Lung (tissue), 12 donors: ENCODE measurements around the gene ASTL. TPM values are rescaled to one million over a fixed set of nuclear protein-coding genes. Genes with fewer than 3 reads are reported as not detected.

ENCODE experiments used
- ATAC-seq: fragments of 200-7000 bp; cut with Tn5 transposase; one replicate; pipeline ENCODE4 v1.9.1; 2020; ENCODE audit warnings: moderate number of reproducible peaks; ENCODE audit not compliant: insufficient read depth, low FRiP score
- DNase-seq, 3 donors: peaks; one replicate each; pipeline ENCODE4 v3.0.0-alpha.2; 2013 to 2017
- H3K27ac ChIP-seq, 2 donors: one replicate each; pipeline ENCODE4 v1.5.1; 2013; ENCODE audit warnings: mild to moderate bottlenecking in 2 of 2, moderate library complexity in 2 of 2, control low read depth in 1 of 2, inconsistent platforms in 1 of 2, low read depth in 1 of 2, low read length in 1 of 2
- H3K27me3 ChIP-seq, 3 donors: one replicate each; pipeline ENCODE4 v1.5.1; 2013; ENCODE audit warnings: low read length in 2 of 3; ENCODE audit not compliant: control insufficient read depth in 3 of 3, insufficient read depth in 3 of 3
- H3K36me3 ChIP-seq, 4 donors: one replicate each; pipeline ENCODE4 v1.5.1; 2013; ENCODE audit warnings: low read length in 4 of 4, mild to moderate bottlenecking in 1 of 4, moderate library complexity in 1 of 4; ENCODE audit not compliant: control insufficient read depth in 4 of 4, insufficient read depth in 4 of 4
- H3K4me1 ChIP-seq, 5 donors: one replicate each; pipeline ENCODE4 v1.5.1; 2013; ENCODE audit warnings: low read length in 5 of 5, mild to moderate bottlenecking in 2 of 5, moderate library complexity in 1 of 5; ENCODE audit not compliant: control insufficient read depth in 5 of 5, insufficient read depth in 5 of 5
- H3K4me3 ChIP-seq: one replicate; pipeline ENCODE4 v1.5.1; 2013; ENCODE audit warnings: mild to moderate bottlenecking, control low read depth, moderate library complexity
- H3K9ac ChIP-seq, 2 donors: one replicate each; pipeline ENCODE4 v1.5.1; 2013; ENCODE audit warnings: low read length in 2 of 2, control low read depth in 1 of 2; ENCODE audit not compliant: insufficient read depth in 1 of 2
- H3K9me3 ChIP-seq, 4 donors: one replicate each; pipeline ENCODE4 v1.5.1; 2013; ENCODE audit warnings: low read length in 3 of 4, mild to moderate bottlenecking in 1 of 4, moderate library complexity in 1 of 4; ENCODE audit not compliant: control insufficient read depth in 4 of 4, insufficient read depth in 3 of 4
- WGBS, 2 donors: extraction: QIAGEN DNeasy Blood & Tissue Kit; methylation state at CpG; one replicate each; pipeline ENCODE4 v1.1.7; 2013; 5-methylcytosine and 5-hydroxymethylcytosine counted together
- polyA plus RNA-seq, 2 donors: library from polyadenylated mRNA; stranded (reverse); fragments of 200-250 nt; gene quantifications; one replicate each; pipeline ENCODE4 v1.2.1, GENCODE V29; 2013
- total RNA-seq, 2 donors: library from RNA; depleted of rRNA in 1 of 2; stranded (reverse); fragments of >200 nt in 1 of 2; gene quantifications; one replicate each; pipeline ENCODE4 v1.2.1, GENCODE V29; 2014 to 2021
- TF ChIP-seq, protein P1 (sequence below): IDR thresholded peaks from 2 replicates; pipeline ENCODE4 v1.5.1; 2012; ENCODE audit warnings: mild to moderate bottlenecking; ENCODE audit errors: control extremely low read depth, extremely low read depth
- donor health status: control.
- donor health status: control.
- donor health status: Bipolar disorder and iron deficiency.
- donor health status: healthy.
- donor health status: DM: yes; HTN: yes; CAD: no.

Gene ASTL
- total and polyA plus RNA-seq, 4 donors: 0.14 to 0.34 TPM; not detected in 2

- H3K36me3 ChIP-seq: no peaks in the 10 kb centered on the region
- H3K4me3 ChIP-seq: no peak overlapping the region
- no peak overlapping the region for H3K9ac ChIP-seq
- H3K27me3 ChIP-seq: no peaks in the 10 kb centered on the region
- TF ChIP-seq, protein P1, sequence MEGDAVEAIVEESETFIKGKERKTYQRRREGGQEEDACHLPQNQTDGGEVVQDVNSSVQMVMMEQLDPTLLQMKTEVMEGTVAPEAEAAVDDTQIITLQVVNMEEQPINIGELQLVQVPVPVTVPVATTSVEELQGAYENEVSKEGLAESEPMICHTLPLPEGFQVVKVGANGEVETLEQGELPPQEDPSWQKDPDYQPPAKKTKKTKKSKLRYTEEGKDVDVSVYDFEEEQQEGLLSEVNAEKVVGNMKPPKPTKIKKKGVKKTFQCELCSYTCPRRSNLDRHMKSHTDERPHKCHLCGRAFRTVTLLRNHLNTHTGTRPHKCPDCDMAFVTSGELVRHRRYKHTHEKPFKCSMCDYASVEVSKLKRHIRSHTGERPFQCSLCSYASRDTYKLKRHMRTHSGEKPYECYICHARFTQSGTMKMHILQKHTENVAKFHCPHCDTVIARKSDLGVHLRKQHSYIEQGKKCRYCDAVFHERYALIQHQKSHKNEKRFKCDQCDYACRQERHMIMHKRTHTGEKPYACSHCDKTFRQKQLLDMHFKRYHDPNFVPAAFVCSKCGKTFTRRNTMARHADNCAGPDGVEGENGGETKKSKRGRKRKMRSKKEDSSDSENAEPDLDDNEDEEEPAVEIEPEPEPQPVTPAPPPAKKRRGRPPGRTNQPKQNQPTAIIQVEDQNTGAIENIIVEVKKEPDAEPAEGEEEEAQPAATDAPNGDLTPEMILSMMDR: no peak
- WGBS, 2 donors: 91 to 95% methylated on average over 26 of the region's 26 CpGs
- H3K4me1 ChIP-seq: no peaks in the 10 kb centered on the region
- DNase-seq (no peak), ATAC-seq (no peak)
- no peaks in the 10 kb centered on the region for H3K9me3 ChIP-seq
- no peak overlapping the region for H3K27ac ChIP-seq
These were observed 6.2 kb downstream of the ASTL start for GRCh38 chr2:96131813-96132745.

DNA sequence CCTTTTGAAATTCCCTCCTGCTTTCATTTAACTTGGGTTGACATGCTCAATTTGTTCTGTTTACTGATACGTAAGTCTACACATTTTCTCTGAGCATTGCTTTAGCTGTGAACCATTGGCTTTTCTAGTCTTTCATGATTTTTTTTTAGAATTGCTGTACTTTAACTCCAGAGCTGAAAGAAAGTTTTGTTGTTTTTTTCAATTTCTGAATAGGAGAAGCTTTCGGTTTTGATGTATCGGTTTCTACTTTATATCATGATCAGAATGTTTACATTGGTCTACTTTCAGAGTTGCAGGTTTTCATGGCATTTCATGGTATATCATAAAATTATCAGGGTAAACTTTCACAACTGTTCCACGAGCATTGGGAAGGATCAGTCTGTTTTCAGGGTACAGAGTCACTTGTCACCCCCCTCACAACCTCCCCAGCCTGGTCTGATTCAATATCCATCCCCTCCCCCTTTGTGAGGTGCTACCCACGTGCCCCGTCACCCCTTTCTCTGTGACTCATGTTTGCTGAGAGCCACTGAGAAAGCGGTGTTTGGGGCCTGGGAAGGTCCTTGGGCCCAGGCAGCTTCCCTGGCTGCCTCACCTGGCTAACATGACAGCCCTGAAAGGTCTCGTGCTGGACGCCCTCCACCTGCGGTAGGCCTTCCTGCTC, 7.0 kb downstream of the ASTL start:
- DNase-seq: no peak
- Histone ChIP-seq H3K27me3 (no peaks in the 10 kb centered on the region), H3K9me3 (no peaks in the 10 kb centered on the region), H3K36me3 (no peaks in the 10 kb centered on the region), H3K9ac (no peak overlapping the region), H3K4me3 (no peak overlapping the region), H3K4me1 (no peaks in the 10 kb centered on the region), H3K27ac (no peak overlapping the region)
- ATAC-seq: no peak
- WGBS, 2 donors: 82 to 88% methylated on average over 10 of the region's 10 CpGs
- TF ChIP-seq, protein P1: no peak

DNA sequence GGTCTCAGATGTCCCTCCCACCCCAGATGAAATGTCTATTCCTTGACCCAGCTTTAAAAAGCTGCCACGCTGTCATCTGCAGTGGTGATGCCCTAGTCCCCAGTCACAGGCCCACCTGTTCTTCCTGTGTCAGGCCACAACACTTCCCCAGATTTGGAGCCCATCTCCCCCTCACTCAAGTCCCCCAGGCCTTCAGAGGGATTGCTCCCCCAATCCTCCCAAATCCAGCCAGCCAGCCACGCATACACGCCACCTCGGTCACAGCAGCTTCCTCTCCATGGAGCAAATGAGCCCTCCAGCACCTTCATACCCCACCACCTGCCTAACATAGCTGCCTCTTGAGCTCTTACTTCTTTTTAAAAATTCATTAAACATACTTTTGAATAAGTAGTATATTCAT, 7.8 kb downstream of the ASTL start:
- Histone ChIP-seq H3K4me1 (no peaks in the 10 kb centered on the region), H3K4me3 (no peak overlapping the region), H3K9me3 (no peaks in the 10 kb centered on the region), H3K27me3 (no peaks in the 10 kb centered on the region), H3K36me3 (no peaks in the 10 kb centered on the region), H3K9ac (no peak overlapping the region), H3K27ac (no peak overlapping the region)
- 87 to 91% methylated on average over 4 of the region's 4 CpGs for WGBS, 2 donors
- ATAC-seq: no peak
- no peak for DNase-seq
- TF ChIP-seq, protein P1: no peak
